ENCODE measurements around the gene COL4A2.

Gene COL4A2

DNA sequence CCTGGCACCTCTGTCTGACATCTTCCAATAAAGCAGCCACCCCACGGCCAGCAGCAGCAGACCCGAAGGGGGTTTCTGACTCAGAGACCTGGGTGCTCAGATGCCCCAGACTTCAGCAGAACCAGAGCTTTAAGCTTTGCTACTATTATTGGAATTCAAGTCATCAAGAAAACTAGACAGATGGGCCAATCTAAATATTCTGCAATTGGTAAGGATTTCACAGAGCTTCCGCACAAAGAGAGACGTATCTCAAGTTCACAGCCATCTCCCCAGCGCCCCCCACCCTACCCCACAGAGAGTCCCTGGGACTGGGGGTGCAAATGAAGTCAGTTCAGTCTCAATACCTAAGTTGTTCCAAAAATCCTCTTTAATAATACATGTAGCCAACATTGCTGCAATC, 215.6 kb downstream of the COL4A2 start:
- no peak overlapping the region for H3K4me3 ChIP-seq (ENCODE audit: low read depth, low read length)
- TF ChIP-seq, protein P1, sequence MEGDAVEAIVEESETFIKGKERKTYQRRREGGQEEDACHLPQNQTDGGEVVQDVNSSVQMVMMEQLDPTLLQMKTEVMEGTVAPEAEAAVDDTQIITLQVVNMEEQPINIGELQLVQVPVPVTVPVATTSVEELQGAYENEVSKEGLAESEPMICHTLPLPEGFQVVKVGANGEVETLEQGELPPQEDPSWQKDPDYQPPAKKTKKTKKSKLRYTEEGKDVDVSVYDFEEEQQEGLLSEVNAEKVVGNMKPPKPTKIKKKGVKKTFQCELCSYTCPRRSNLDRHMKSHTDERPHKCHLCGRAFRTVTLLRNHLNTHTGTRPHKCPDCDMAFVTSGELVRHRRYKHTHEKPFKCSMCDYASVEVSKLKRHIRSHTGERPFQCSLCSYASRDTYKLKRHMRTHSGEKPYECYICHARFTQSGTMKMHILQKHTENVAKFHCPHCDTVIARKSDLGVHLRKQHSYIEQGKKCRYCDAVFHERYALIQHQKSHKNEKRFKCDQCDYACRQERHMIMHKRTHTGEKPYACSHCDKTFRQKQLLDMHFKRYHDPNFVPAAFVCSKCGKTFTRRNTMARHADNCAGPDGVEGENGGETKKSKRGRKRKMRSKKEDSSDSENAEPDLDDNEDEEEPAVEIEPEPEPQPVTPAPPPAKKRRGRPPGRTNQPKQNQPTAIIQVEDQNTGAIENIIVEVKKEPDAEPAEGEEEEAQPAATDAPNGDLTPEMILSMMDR (IDR thresholded peaks at IDR 0.05; ENCODE audit: borderline replicate concordance, insufficient read depth, low read depth, low read length): no peak

DNA sequence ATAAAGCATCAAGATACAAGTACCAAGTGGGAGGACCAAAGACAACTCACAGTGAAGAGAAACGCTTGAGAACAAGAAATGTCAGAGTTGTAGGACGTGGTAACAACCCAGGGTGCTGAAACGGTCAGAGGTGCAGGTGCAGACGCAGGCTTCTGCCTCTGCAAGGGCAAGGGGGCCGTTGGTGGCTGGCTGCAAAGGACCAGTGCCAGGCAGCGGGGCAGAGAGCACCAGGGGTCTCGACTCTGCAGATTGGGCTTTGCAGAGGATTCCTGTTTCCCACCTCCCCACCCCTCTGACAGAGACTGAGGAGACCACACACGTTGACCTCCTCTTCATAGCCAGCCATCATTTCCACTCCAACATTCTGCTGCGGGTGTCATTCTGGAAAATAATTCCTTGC, 216.1 kb downstream of the COL4A2 start:
- H3K4me3 ChIP-seq (ENCODE audit: low read depth, low read length): no peak overlapping the region
- TF ChIP-seq, protein P1 (IDR thresholded peaks at IDR 0.05; ENCODE audit: borderline replicate concordance, insufficient read depth, low read depth, low read length): no peak

DNA sequence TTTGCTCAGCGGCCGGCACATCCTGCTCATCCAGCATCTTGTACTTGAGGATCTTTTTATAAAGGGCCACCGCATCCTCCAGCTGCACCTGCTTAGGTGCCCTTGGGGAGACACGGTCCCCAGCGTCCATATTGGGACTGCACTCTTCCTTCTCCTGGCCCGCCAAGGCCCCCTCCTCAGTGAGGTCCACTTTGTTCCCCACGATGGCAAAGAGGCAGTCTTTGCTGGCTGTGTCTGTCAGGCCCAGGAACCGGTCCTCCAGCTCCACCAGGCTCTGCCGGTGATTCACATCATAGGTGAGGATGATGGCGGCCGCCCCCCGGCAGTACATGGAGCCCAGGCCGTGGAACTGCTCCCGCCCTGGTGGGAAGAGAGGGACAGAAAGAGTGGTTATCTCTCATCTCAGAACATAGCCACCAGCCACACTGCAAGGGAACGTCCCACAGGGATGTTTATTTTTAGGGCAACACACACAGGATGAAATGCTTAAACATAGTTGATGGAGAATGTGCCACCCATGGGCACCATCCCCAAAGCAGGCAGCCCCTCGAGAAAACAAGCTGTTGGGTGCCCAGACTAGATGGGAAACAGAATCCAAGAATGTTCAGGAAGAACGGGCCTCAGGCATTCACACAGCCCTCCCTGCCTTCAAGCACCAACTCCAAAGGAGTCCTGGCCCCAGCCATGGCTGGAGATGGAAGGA, 216.9 kb downstream of the COL4A2 start:
- H3K4me3 ChIP-seq (ENCODE audit: low read depth, low read length): no peak overlapping the region
- TF ChIP-seq, protein P1 (IDR thresholded peaks at IDR 0.05; ENCODE audit: borderline replicate concordance, insufficient read depth, low read depth, low read length): no peak

DNA sequence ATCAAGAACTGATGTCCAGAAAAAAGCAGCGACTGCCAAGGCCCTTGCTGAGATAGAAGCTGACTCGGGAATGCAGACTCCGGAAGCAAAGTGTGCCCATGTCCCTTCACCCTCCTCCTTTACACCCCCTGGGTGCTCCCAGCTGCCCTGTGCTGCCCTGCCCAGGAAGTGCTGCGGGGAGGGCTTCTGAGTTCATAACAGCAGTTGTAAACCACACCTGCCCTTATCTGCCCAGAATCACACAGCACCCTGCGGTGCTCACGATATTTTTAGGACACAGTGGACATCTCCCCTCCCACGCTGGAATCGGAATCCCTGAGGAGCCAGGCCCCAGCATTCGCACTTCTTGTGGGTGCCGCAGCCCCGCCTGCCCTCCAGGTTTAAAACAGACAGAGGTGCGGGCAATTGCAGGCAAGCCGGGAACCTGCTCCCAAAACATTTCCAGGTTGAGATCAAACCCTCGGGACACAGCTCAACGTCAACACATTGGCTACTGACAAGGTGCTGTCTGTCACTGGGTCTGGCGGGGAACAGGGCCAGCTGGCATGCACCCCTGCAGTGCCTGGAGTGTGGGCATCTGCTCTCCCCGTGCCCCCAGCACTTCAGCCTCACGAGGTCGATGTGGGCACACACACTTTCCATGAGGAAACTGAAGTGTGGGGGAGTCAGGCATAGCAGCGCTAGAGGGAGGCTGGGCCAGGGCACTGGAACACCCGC, 217.6 kb downstream of the COL4A2 start:
- TF ChIP-seq, protein P1 (IDR thresholded peaks at IDR 0.05; ENCODE audit: borderline replicate concordance, insufficient read depth, low read depth, low read length): no peak
- H3K4me3 ChIP-seq (ENCODE audit: low read depth, low read length): no peak overlapping the region

DNA sequence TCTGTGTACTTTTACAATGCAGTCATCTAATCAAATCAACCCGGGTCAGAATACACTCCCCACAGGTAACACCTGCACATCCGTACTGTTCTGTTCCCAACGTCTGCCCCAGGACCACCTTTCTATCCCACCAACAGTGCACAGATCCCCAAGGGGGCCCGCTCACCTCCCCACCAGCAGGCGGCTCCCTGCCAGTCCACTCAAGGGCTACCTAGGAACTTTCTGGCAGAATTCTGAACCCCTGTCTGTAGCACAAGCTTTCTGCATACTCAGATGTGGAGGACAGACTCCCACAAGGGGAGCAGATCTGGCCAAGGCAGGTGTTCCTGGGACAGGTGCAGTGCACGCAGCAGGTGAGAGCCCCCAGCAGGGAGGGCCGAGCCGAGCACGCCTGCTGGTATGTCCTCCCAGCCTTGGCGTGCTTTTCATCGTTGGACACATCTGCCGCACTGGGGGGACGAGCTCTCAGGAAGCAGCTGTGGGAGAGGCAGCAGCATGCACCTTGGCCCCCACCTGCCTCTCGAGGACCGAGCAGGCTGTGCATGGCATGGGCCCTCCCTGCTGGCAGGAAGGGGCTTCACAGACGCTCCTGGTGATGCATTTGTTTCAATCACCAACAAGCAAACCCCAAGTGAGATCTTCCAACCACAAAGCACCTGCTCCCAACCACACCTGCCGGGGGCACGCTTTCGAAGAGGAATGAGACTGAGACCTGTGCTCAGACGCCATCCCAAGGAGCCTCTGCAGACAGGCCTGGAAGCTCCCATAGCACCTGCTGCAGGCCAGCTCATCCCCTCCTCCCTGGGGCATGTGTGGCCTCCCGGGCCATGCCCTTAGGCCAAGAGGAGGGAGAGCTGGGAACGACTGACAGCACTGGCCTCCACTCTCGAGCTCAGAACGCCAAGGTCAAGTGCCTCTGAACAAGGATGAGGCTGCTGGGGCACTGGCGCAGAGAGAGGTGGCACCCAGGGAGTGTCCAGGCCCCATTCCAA, 218.5 kb downstream of the COL4A2 start:
- TF ChIP-seq, protein P1 (IDR thresholded peaks at IDR 0.05; ENCODE audit: borderline replicate concordance, insufficient read depth, low read depth, low read length): peak; percentile 16; the same call in 1 of the 2 replicates
- no peak overlapping the region for H3K4me3 ChIP-seq (ENCODE audit: low read depth, low read length)

DNA sequence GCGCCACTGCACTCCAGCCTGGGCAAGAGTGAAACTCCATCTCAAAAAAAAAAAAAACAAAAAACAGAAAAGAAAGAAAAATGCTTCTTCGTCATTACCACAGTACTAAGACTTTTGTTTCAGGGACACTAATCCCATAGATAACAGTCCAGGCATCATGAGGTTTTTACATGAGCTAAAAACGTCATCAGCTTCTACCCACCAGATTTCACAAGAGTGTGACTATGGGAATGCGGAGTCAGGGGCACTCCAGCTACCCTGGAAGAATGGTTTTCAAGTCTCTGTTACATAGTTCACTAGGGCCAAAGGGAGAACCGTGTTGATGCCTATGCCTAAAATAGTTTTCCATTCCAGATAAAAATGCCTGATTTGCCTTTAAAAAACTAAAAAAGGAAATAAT, 221.3 kb downstream of the COL4A2 start:
- H3K4me3 ChIP-seq (ENCODE audit: low read depth, low read length): no peak overlapping the region
- TF ChIP-seq, protein P1 (IDR thresholded peaks at IDR 0.05; ENCODE audit: borderline replicate concordance, insufficient read depth, low read depth, low read length): no peak
